Brain microvascular endothelial cell (primary cell): ENCODE data around the gene VWF.

ENCODE experiments used
- DNase-seq: peaks from one replicate; pipeline ENCODE4 v3.0.0-alpha.2; 2020
- H3K27ac ChIP-seq: fragments of 250-450 bp; sonication (Bioruptor Pico); 2 replicates; pipeline ENCODE4 v1.5.1; 2020; ENCODE audit warnings: mild to moderate bottlenecking, moderate library complexity
- H3K27me3 ChIP-seq: fragments of 250-450 bp; sonication (Bioruptor Pico); replicated peaks from 2 replicates; pipeline ENCODE4 v1.5.1; 2020; ENCODE audit warnings: mild to moderate bottlenecking
- H3K36me3 ChIP-seq: fragments of 250-450 bp; sonication (Bioruptor Pico); replicated peaks from 2 replicates; pipeline ENCODE4 v1.5.1; 2020; ENCODE audit warnings: mild to moderate bottlenecking
- H3K4me3 ChIP-seq: 2 replicates; pipeline ENCODE4 v1.5.1; 2011; ENCODE audit warnings: low read depth, mild to moderate bottlenecking, control low read depth, low read length, moderate library complexity
- in situ Hi-C: cut with HindIII; loops from 2 replicates; pipeline ENCODE4 v1.10.0; 2017; ENCODE audit warnings: low sequenced_read_pairs, low pct_ligation_motif_present
- TF ChIP-seq, protein P1 (sequence below): IDR thresholded peaks from 2 replicates; pipeline ENCODE4 v1.5.1; 2011; ENCODE audit warnings: low read depth, mild to moderate bottlenecking, moderate library complexity, low read length, control low read depth, inconsistent platforms; ENCODE audit errors: missing control alignments

The VWF gene

GRCh38 chr12:5921966-5922899 is 202.2 kb downstream of the VWF start:
- in situ Hi-C loops: no loop called here
- TF ChIP-seq, protein P1, sequence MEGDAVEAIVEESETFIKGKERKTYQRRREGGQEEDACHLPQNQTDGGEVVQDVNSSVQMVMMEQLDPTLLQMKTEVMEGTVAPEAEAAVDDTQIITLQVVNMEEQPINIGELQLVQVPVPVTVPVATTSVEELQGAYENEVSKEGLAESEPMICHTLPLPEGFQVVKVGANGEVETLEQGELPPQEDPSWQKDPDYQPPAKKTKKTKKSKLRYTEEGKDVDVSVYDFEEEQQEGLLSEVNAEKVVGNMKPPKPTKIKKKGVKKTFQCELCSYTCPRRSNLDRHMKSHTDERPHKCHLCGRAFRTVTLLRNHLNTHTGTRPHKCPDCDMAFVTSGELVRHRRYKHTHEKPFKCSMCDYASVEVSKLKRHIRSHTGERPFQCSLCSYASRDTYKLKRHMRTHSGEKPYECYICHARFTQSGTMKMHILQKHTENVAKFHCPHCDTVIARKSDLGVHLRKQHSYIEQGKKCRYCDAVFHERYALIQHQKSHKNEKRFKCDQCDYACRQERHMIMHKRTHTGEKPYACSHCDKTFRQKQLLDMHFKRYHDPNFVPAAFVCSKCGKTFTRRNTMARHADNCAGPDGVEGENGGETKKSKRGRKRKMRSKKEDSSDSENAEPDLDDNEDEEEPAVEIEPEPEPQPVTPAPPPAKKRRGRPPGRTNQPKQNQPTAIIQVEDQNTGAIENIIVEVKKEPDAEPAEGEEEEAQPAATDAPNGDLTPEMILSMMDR: no peak
- DNase-seq: no peak
- Histone ChIP-seq H3K36me3 (no peaks in the 10 kb centered on the region), H3K27me3 (no peaks in the 10 kb centered on the region), H3K27ac (no peak overlapping the region), H3K4me3 (no peak overlapping the region)

DNA sequence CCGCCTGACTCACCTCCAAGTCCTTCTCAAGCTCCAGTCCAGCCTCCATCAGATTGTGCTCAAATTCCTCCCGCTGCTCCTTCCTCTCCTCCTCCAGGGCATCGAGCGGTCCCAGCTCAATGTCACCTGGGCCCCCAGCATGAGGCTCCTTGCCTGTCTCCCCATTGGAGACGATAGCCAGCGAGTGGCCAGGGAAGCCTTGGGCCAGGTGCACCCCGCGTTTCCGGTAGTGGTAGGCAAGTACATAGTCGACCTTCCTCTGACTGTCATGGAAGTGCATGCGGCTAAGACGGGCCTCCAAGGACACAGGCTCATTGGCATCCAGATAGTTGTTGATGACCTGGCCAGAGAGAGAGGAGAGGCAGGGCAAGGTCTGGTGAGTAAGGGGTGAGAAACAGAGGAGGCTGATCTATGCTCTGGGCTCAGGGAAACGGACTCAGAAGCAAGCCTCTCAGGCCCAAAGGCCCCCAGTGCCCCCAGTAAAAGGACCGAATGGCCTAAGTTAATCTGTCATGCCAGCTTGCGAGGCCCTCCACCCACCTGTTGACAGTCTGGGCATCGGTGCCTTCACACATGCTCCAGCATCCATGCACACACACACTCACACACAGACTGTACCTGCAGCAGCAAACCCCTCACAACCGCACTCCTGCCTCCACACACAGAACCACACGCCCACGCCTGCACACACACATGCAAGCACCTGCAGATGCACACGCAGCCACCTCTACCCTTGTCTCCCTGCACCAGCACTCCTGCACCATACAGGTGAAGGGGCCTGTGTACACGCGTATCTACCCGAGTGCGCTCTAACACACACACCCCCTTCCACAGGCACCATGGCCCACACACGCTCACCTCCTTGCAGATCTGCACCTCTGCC is 203.2 kb downstream of the VWF start:
- no peak for DNase-seq
- TF ChIP-seq, protein P1: no peak
- H3K27me3 ChIP-seq: no peaks in the 10 kb centered on the region
- no peaks in the 10 kb centered on the region for H3K36me3 ChIP-seq
- H3K27ac ChIP-seq: no peak overlapping the region
- in situ Hi-C loops: no loop called here
- no peak overlapping the region for H3K4me3 ChIP-seq

DNA sequence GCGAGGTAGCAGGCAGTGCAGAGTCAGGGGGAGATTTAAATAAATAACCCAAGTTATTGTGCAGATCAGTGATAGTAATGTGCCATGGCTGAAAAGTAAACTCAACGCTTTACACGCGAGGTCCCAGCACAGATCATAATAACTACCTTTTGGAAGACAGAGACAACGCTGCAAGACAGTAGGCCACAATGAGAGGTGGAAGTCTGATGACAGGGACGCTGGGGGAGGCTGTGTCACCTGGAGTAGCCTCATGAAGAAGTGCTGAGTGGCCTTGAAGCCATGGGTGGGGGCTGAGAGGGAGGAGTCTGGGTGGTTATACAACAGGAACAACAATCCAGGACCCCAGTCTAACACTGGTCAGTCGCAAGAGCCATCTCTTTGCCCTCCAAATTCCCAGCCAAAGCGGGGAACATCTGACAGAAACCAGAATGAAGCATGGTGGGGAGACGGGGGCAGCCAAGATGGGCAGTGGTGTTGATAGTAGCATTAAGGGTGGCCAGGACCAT is 207.6 kb downstream of the VWF start:
- no peaks in the 10 kb centered on the region for H3K27me3 ChIP-seq
- H3K27ac ChIP-seq: no peak overlapping the region
- TF ChIP-seq, protein P1: no peak
- no peaks in the 10 kb centered on the region for H3K36me3 ChIP-seq
- H3K4me3 ChIP-seq: no peak overlapping the region
- in situ Hi-C loops: no loop called here
- no peak for DNase-seq

DNA sequence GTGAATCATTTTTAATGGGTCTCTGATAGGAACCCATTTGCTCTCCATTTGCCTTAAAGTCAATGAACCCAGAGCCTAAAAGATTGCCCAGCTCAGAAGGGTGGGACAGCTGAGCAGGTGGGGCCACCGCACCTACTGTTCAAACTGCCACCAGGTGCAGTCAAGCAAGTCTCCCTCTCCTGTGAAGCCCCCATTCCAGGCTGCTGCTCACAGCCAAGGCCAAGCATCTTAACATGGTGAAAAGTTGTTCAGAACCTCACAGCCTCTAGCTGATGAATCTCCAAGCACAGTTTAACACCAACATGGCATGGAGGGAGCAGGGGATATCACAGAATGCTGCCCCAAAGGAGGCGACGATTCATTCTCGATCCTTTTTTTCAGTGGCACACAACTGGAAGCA is 209.0 kb downstream of the VWF start:
- in situ Hi-C loops: no loop called here
- no peak for DNase-seq
- H3K4me3 ChIP-seq: no peak overlapping the region
- no peaks in the 10 kb centered on the region for H3K36me3 ChIP-seq
- TF ChIP-seq, protein P1: no peak
- H3K27me3 ChIP-seq: no peaks in the 10 kb centered on the region
- no peak overlapping the region for H3K27ac ChIP-seq

- DNase-seq: no peak
- Histone ChIP-seq H3K4me3 (no peak overlapping the region), H3K27me3 (no peaks in the 10 kb centered on the region), H3K36me3 (no peaks in the 10 kb centered on the region), H3K27ac (no peak overlapping the region)
- TF ChIP-seq, protein P1: no peak
- in situ Hi-C loops: no loop called here
Measured at GRCh38 chr12:5914387-5915149, 209.9 kb downstream of the VWF start.
